OCI-LY3 (cell line): ENCODE results near the gene DNAJC15.
"Not testable (repeated sequence)": the region's sequence is repeated elsewhere in the genome, so short reads cannot be mapped to it uniquely, and the experiment has no call there.

Source experiments
- H2AFZ ChIP-seq: fragments of 200-600, 300-600 bp; shearing (Covaris generic); 2 replicates; pipeline ENCODE4 v1.6.0; 2014; ENCODE audit warnings: antibody characterized with exemption, low read depth, low read length
- H3K27ac ChIP-seq: fragments of 200-600, 300-600 bp; sonication (generic); 2 replicates; pipeline ENCODE4 v1.5.1; 2014; ENCODE audit warnings: mild to moderate bottlenecking, low read length, moderate library complexity, mixed read lengths
- H3K27me3 ChIP-seq: fragments of 200-600, 300-600 bp; sonication (generic); 2 replicates; pipeline ENCODE4 v1.6.1; 2014; ENCODE audit warnings: low read depth, low read length, mixed read lengths
- H3K36me3 ChIP-seq: fragments of 200-600, 300-600 bp; sonication (generic); replicated peaks from 2 replicates; pipeline ENCODE3; 2014; ENCODE audit warnings: low read depth, low read length, mixed read lengths
- H3K4me1 ChIP-seq: fragments of 300-600, 200-600 bp; sonication (generic); 2 replicates; pipeline ENCODE4 v1.6.1; 2014; ENCODE audit warnings: low read length, mixed read lengths
- H3K4me2 ChIP-seq: fragments of 200-600, 300-600 bp; sonication (generic); 2 replicates; pipeline ENCODE4 v1.6.1; 2014; ENCODE audit warnings: low read length, mixed read lengths
- H3K4me3 ChIP-seq: fragments of 300-600, 200-600 bp; sonication (generic); 2 replicates; pipeline ENCODE4 v1.5.1; 2014; ENCODE audit warnings: antibody characterized with exemption, mild to moderate bottlenecking, low read length, moderate library complexity
- H3K79me2 ChIP-seq: fragments of 300-600, 200-600 bp; shearing (Covaris generic); 2 replicates; pipeline ENCODE4 v1.6.1; 2014; ENCODE audit warnings: mild to moderate bottlenecking, low read length, mixed read lengths
- H3K9ac ChIP-seq: fragments of 300-600, 200-600 bp; shearing (Covaris generic); 2 replicates; pipeline ENCODE4 v1.6.0; 2014; ENCODE audit warnings: mild to moderate bottlenecking, low read length, moderate library complexity
- H3K9me3 ChIP-seq: fragments of 200-600, 300-600 bp; shearing (Covaris generic); 2 replicates; pipeline ENCODE4 v1.6.1; 2014; ENCODE audit warnings: low read length, mixed read lengths; ENCODE audit not compliant: insufficient read depth
- H4K20me1 ChIP-seq: fragments of 200-600, 300-600 bp; sonication (generic); 2 replicates; pipeline ENCODE4 v1.6.1; 2016; ENCODE audit warnings: low read length, mixed read lengths; ENCODE audit not compliant: insufficient read depth
- CTCF ChIP-seq: fragments of 200-600, 300-600 bp; sonication (generic); IDR thresholded peaks from 2 replicates; pipeline ENCODE4 v1.5.1; 2014; ENCODE audit warnings: antibody characterized with exemption, low read length, low read depth
- EZH2phosphoT487 ChIP-seq: fragments of 200-600 bp; shearing (Covaris generic); IDR thresholded peaks from 2 replicates; pipeline ENCODE4 v1.6.1; 2018; ENCODE audit warnings: antibody characterized with exemption, mixed run types, low read depth

DNAJC15 gene

GRCh38 chr13:43054803-43055802 is 31.7 kb downstream of the DNAJC15 start:
- Histone ChIP-seq H3K27ac (peak overlapping the region; percentile 60), H3K4me2 (peak overlapping the region; percentile 96), H3K4me3 (peak overlapping the region; percentile 78), H3K9me3 (no peaks in the 10 kb centered on the region), H4K20me1 (peaks cover 54% of the 10 kb centered on the region), H2AFZ (no peak overlapping the region), H3K4me1 (peaks cover 42% of the 10 kb centered on the region), H3K27me3 (no peaks in the 10 kb centered on the region), H3K79me2 (peaks cover 94% of the 10 kb centered on the region), H3K36me3 (peaks cover 5% of the 10 kb centered on the region), H3K9ac (peak overlapping the region; percentile 58)
- no peak for TF ChIP-seq CTCF
- TF ChIP-seq EZH2phosphoT487 = no peak

- TF ChIP-seq CTCF = no peak
- no peak for TF ChIP-seq EZH2phosphoT487
- Histone ChIP-seq H3K9me3 (no peaks in the 10 kb centered on the region), H4K20me1 (peaks cover 56% of the 10 kb centered on the region), H3K27ac (no peak overlapping the region), H3K4me3 (no peak overlapping the region), H3K9ac (no peak overlapping the region), H3K27me3 (no peaks in the 10 kb centered on the region), H3K4me2 (no peak overlapping the region), H3K4me1 (peaks cover 35% of the 10 kb centered on the region), H3K36me3 (peaks cover 8% of the 10 kb centered on the region), H2AFZ (no peak overlapping the region), H3K79me2 (peaks cover 82% of the 10 kb centered on the region)
These were observed 34.4 kb downstream of the DNAJC15 start for GRCh38 chr13:43057653-43058317.

- Histone ChIP-seq H3K79me2 (peaks cover 83% of the 10 kb centered on the region), H3K27me3 (no peaks in the 10 kb centered on the region), H3K4me2 (no peak overlapping the region), H3K27ac (no peak overlapping the region), H3K36me3 (peaks cover 8% of the 10 kb centered on the region), H3K4me1 (peaks cover 35% of the 10 kb centered on the region), H3K9ac (no peak overlapping the region), H3K9me3 (no peaks in the 10 kb centered on the region), H3K4me3 (no peak overlapping the region), H2AFZ (no peak overlapping the region), H4K20me1 (peaks cover 55% of the 10 kb centered on the region)
- no peak for TF ChIP-seq CTCF
- TF ChIP-seq EZH2phosphoT487 = no peak
These were observed 34.9 kb downstream of the DNAJC15 start for GRCh38 chr13:43058318-43058674.

- no peak overlapping the region for H3K4me2 ChIP-seq
- no peak overlapping the region for H2AFZ ChIP-seq
These were observed 35.4 kb downstream of the DNAJC15 start for GRCh38 chr13:43058831-43059230.

DNA sequence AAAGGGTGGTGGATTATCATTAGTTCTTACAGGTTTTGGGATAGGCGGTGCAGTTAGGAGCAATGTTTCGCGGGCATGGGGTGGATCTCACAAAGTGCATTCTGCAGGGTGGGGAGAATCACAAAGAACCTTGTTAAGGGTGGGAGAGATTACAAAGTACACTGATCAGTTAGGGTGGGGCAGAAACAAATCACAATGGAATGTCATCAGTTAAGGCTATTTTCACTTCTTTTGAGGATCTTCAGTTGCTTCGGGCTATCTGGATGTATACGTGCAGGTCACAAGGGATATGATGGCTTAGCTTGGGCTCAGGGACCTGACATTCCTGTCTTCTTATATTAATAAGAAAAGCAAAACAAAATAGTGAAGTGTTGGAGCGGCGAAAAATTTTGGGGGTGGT is 36.4 kb downstream of the DNAJC15 start:
- H3K4me3 ChIP-seq, H3K9me3 ChIP-seq, H3K9ac ChIP-seq, H3K27me3 ChIP-seq, H3K36me3 ChIP-seq, H2AFZ ChIP-seq, H3K4me2 ChIP-seq, H3K27ac ChIP-seq: not testable (repeated sequence)
- Histone ChIP-seq H3K4me1 (peaks cover 25% of the 10 kb centered on the region), H4K20me1 (peaks cover 47% of the 10 kb centered on the region), H3K79me2 (peaks cover 78% of the 10 kb centered on the region)

More at GRCh38 chr13:43058831-43059230, 35.4 kb downstream of the DNAJC15 start:
- Histone ChIP-seq H3K27ac (no peak overlapping the region), H3K79me2 (peaks cover 78% of the 10 kb centered on the region), H3K4me3 (no peak overlapping the region), H3K9ac (no peak overlapping the region), H3K36me3 (peaks cover 8% of the 10 kb centered on the region), H3K27me3 (no peaks in the 10 kb centered on the region), H4K20me1 (peaks cover 53% of the 10 kb centered on the region), H3K4me1 (peaks cover 34% of the 10 kb centered on the region), H3K9me3 (no peaks in the 10 kb centered on the region)
- TF ChIP-seq CTCF = no peak
- TF ChIP-seq EZH2phosphoT487 = no peak

DNA sequence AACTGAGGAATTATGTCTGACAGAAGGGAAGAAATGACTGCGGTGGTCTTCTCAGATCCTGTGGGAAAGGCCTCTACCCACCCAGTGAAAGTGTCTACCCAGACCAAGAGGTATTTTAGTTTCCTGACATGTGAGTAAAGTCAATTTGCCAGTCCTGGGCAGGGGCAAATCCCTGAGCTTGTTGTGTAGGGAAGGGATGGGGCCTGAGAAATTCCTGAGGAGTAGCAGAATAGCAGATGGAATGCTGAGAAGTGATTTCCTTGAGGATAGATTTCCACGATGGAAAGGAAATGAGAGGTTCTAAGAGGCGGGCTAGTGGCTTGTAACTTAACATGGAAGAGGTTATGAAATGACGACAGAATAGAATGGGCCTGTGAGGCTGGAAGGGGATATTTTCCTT is 37.4 kb downstream of the DNAJC15 start:
- not testable (repeated sequence) for H3K27me3 ChIP-seq, H2AFZ ChIP-seq, H3K36me3 ChIP-seq, H3K27ac ChIP-seq, H3K4me3 ChIP-seq, H3K4me2 ChIP-seq, H3K9ac ChIP-seq, H3K9me3 ChIP-seq
- Histone ChIP-seq H3K79me2 (peaks cover 69% of the 10 kb centered on the region), H3K4me1 (peaks cover 17% of the 10 kb centered on the region), H4K20me1 (peaks cover 41% of the 10 kb centered on the region)
